Keratinocyte (primary cell): ENCODE results near the gene RETREG2.

Experiments
- CTCF ChIP-seq, 3 experiments: IDR thresholded peaks in 1 of 3; conservative IDR thresholded peaks in 1 of 3; optimal IDR thresholded peaks in 1 of 3; 2 replicates in 2 of 3; 3 replicates in 1 of 3; pipeline versions ENCODE3 to v1.5.1; 2011; ENCODE audit warnings: low read length in 3 of 3, mild to moderate bottlenecking in 3 of 3, moderate library complexity in 2 of 3, control low read depth in 1 of 3, inconsistent platforms in 1 of 3; ENCODE audit not compliant: insufficient read depth in 2 of 3; ENCODE audit errors: extremely low read depth in 1 of 3
- EZH2 ChIP-seq: IDR thresholded peaks from one replicate; pipeline ENCODE4 v1.6.1; 2012; ENCODE audit warnings: inconsistent platforms, mild to moderate bottlenecking, low read length, moderate library complexity

- TF ChIP-seq CTCF (optimal IDR thresholded peaks at IDR 0.05 in 1 of 3, IDR thresholded peaks at IDR 0.05 in 1 of 3, conservative IDR thresholded peaks at IDR 0.05 in 1 of 3; ENCODE audit: extremely low read depth in 1 of 3, insufficient read depth in 2 of 3, low read length in 3 of 3) (no peak), EZH2 (no peak)
Measured at GRCh38 chr2:219228041-219228910, 50.2 kb downstream of the RETREG2 start.
